ENCODE results near the gene EYS. TPM values are rescaled to one million over a fixed set of nuclear protein-coding genes. Genes with fewer than 3 reads are reported as not detected.

The EYS gene
- 1 to 10 TPM in 1 of 10 donors, under 1 TPM in 9; 0.24 to 1.1 (median 0.47) TPM for polyA plus RNA-seq (ENCODE audit: insufficient read length in 10 of 10)
- long read RNA-seq, donor 1, result 0 reads
- long read RNA-seq, donor 2, result 0 reads
- long read RNA-seq, donor 3, result 0 reads
- long read RNA-seq, donor 4, result 0 reads
- long read RNA-seq, donor 5, result 0 reads
- long read RNA-seq, donor 6, result 0 reads
- long read RNA-seq, donor 7, result 0 reads
- long read RNA-seq, donor 8, result 0 reads
- long read RNA-seq, donor 9, result 0 reads

GRCh38 chr6:65707126-65707826 lies at the start of gene EYS:
Gene EYS (minus strand): TSS chr6:65707226. CDS start chr6:65495410, 211,816 bp downstream.
- no peak for DNase-seq

GRCh38 chr6:65746302-65746701 lies 39.3 kb upstream of the EYS start:
- no peak for DNase-seq

DNA sequence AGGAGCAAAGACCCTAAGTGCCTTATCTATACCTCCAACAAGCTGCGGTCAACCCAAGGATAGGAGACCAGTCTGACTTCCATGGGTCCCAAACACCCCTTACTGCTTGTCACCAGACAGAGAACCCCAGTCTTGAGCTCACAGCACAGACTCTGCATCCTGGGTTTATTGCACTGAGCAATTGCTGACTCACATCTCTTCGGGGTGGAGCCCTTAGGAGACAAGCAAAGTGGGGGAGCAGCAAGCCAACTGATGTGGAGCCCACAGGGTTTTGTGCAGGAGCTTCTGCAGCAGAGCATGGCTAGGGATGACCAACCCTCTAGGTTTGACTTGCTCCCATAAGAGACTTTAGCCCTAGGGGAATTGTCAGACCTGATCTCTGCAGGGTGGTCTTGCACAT lies 38.6 kb upstream of the EYS start:
- DNase-seq, result no peak

- no peak for DNase-seq
Observed at GRCh38 chr6:65728879-65729479, 22.0 kb upstream of the EYS start.

- no peak for DNase-seq
Observed at GRCh38 chr6:65719101-65719500, 12.1 kb upstream of the EYS start.

GRCh38 chr6:65711531-65711930 lies 4.5 kb upstream of the EYS start:
- DNase-seq, result no peak

GRCh38 chr6:65709099-65709830 lies 2.2 kb upstream of the EYS start:
- DNase-seq, result no peak

GRCh38 chr6:65708162-65708561 lies 1.1 kb upstream of the EYS start:
- DNase-seq, result no peak

GRCh38 chr6:65706436-65706835 lies 590 bp downstream of the EYS start:
- DNase-seq, result no peak

DNA sequence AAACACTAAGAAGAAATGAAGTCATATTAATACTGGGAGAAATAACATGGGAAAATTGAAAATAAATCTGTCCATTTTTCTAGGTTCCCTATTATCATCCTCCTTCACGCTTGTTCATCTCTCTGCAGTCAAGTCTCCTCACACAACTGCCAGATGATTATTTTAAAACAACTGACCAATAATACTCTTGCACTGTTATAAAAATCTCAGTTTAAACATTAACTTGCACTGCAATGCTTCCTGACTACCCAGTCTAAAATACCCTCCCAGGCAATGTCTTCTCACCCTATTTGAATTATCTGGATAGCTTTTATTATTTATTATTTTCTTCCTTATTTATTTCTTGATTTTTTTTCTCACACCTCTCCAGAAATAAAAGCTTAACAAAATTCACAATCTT lies 5.7 kb downstream of the EYS start:
- no peak for DNase-seq

DNA sequence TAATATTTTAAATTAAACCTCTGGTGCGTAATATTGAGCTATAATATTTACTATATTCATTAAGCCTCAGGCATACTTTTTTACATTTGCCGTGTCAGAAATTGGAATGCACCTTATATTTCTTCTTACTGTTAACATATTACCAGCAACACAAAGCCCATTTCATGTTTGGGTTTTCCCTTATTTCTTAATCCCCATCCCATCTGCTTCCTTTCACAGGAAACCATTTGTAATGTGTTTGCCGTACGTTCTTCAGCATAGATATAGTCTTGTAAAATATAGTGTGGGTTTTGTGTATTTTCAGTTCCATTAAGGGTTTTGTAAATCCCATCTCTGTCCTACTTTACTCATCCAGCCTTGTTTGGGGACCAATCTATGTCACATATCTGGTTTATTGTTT lies 6.5 kb downstream of the EYS start:
- DNase-seq, result peak in 1 of 3 donors; percentile 3

- no peak for DNase-seq
Observed at GRCh38 chr6:65692109-65692508, 14.9 kb downstream of the EYS start.

GRCh38 chr6:65680232-65680631 lies 26.8 kb downstream of the EYS start:
- no peak for DNase-seq

- no peak for DNase-seq
Observed at GRCh38 chr6:65671922-65672321, 35.1 kb downstream of the EYS start.

DNA sequence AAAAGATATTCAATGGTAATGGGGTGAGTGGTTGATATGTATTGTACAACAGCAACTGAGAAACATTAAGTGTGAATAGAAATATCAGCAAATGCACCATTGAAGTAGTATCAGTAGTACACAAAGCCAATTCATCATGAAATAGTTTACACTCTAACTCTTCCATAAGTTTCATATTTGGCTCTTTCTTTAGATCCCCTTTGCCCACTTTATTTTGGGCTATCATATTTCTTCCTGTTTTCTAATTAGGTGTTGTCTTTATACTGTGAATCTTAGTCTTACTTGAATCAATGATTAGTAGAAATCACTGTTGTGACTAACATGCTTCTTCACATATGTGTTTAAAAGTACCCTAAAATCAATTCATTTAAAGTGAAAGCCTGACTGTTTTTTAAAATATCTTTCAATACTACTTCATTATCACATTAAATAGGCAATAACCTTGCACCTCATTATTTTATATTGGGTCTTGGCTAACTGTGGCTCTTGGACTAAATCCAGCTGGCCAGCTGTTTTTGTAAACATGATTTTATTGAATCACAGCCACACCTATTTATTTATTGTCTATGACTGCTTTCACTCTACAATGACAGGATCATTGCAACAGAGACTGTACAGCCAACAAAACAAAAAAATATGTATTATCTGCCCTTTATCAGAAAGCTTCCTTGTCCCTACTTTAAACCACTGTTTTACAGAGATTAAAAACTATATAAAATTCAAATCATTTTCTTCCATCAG lies 38.9 kb downstream of the EYS start:
- DNase-seq, result no peak

GRCh38 chr6:65650086-65650485 lies 56.9 kb downstream of the EYS start:
- DNase-seq, result no peak

DNA sequence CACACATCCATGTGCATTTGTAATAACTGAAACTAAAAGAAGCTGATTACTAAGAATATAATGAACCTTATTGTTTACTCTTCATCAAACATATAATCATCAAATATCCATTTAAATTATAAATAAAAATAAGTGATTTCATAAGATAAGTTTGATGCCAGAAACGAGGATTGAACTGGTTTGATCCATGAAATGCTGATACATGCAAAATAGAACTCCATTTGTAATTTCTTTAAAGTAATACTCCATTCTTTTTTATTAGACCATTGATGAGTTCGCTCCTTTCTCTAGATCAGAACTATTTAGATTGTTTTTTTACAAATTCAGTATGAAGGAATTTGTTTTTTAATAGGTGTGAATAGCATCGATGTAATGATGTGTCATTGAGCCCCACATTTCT lies 57.6 kb downstream of the EYS start:
- no peak for DNase-seq

DNA sequence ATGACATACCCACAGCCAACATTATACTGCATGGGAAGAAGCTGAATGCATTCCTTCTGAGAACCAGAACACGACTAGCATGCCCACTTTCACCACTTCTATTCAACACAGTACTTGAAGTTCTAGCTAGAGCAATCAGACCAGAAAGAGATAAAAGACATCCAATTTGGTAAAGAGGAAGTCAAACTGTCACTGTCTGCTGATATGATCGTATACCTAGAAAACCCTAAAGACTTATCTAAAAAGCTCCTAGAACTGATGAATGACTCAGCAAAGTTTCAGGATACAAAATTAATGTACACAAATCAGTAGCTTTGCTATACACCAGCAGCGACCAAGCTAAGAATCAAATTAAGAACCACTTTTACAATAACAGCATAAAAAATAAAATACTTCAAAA lies 60.5 kb downstream of the EYS start:
- DNase-seq, result no peak

DNA sequence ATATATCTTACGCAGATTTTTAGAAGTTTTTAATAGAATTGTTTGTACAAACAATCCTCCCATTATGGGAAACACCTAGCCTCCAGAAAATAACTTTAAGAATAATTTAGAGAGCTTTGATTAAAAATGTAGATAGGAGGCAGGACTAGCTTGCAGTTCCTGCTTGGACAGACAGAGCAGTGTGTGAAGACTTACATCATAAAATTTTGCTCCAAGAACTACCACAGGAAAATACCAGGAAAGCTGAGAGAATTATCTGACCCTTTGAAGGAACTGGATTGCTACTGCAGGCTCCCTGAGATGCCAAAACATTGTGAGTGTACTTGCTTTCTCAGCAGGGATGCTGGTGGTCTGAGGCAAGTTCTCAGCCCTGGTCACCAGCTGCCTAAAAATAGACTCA lies 64.2 kb downstream of the EYS start:
- no peak for DNase-seq

GRCh38 chr6:65638047-65638831 lies 68.8 kb downstream of the EYS start:
- DNase-seq, result no peak
